ENCODE measurements around the gene GYS2.

DNA sequence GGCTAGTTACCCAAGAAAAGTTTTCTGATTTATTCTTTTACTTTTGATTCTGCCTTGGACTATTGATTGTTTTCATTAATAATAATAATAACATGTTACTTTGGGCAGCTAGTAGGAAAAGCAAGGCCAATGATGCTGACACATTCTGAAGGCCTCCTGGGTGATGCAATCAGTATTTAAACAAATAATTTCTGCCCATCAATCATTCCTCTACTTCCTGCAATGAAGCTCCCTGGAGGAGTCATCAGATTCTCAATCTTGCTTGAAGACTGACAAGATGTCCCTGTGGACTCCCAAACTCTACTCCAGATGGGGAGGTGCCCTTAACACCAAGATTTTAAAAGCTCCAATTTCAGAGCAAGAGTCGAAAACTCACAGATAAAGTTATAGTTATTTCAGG is 78.6 kb downstream of the GYS2 start, which contains the start of gene SPX:
- TF ChIP-seq JUND (IDR thresholded peaks at IDR 0.05) (no peak), ZBTB33 (IDR thresholded peaks at IDR 0.05) (no peak), YY1 (IDR thresholded peaks at IDR 0.05) (no peak), RAD21 (IDR thresholded peaks at IDR 0.05) (no peak)
- TF ChIP-seq, protein P1, sequence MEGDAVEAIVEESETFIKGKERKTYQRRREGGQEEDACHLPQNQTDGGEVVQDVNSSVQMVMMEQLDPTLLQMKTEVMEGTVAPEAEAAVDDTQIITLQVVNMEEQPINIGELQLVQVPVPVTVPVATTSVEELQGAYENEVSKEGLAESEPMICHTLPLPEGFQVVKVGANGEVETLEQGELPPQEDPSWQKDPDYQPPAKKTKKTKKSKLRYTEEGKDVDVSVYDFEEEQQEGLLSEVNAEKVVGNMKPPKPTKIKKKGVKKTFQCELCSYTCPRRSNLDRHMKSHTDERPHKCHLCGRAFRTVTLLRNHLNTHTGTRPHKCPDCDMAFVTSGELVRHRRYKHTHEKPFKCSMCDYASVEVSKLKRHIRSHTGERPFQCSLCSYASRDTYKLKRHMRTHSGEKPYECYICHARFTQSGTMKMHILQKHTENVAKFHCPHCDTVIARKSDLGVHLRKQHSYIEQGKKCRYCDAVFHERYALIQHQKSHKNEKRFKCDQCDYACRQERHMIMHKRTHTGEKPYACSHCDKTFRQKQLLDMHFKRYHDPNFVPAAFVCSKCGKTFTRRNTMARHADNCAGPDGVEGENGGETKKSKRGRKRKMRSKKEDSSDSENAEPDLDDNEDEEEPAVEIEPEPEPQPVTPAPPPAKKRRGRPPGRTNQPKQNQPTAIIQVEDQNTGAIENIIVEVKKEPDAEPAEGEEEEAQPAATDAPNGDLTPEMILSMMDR (IDR thresholded peaks at IDR 0.05; ENCODE audit: low read depth, low read length, missing input control) = no peak

Data from liver (tissue), 3 donors.